H9 (cell line): ENCODE data around the gene CXXC5. TPM values are rescaled to one million over a fixed set of nuclear protein-coding genes. Genes with fewer than 3 reads are reported as not detected.
A peak's percentile ranks its signal among the peaks of the same experiment; 100 is the strongest.

Experiments
- DNase-seq: peaks from one replicate; pipeline ENCODE4 v3.0.0-alpha.2; 2017
- H2AFZ ChIP-seq: one replicate; pipeline ENCODE4 v1.6.1; 2013; ENCODE audit warnings: mild to moderate bottlenecking, low read length, control low read depth, moderate library complexity
- H2AK5ac ChIP-seq: 2 replicates; pipeline ENCODE4 v1.6.1; 2013; ENCODE audit warnings: low read length, control low read depth, mixed read lengths; ENCODE audit not compliant: insufficient read length
- H2BK120ac ChIP-seq: one replicate; pipeline ENCODE4 v1.6.1; 2013; ENCODE audit warnings: low read depth, mild to moderate bottlenecking, low read length, control low read depth, inconsistent platforms; ENCODE audit not compliant: poor library complexity, severe bottlenecking
- H2BK12ac ChIP-seq: 2 replicates; pipeline ENCODE4 v1.6.1; 2013; ENCODE audit warnings: low read length, control low read depth, mixed read lengths, low read depth; ENCODE audit not compliant: insufficient read length
- H2BK15ac ChIP-seq: 2 replicates; pipeline ENCODE4 v1.6.1; 2013; ENCODE audit warnings: low read depth, low read length, control low read depth
- H2BK20ac ChIP-seq: one replicate; pipeline ENCODE4 v1.6.1; 2013; ENCODE audit warnings: low read depth, mild to moderate bottlenecking, low read length, control low read depth, inconsistent platforms; ENCODE audit not compliant: poor library complexity, severe bottlenecking
- H2BK5ac ChIP-seq: 2 replicates; pipeline ENCODE4 v1.6.1; 2013; ENCODE audit warnings: low read length, control low read depth, mixed read lengths; ENCODE audit not compliant: insufficient read length
- H3K14ac ChIP-seq: 2 replicates; pipeline ENCODE4 v1.6.1; 2013; ENCODE audit warnings: low read length, control low read depth; ENCODE audit not compliant: insufficient read depth
- H3K18ac ChIP-seq: 2 replicates; pipeline ENCODE4 v1.6.1; 2013; ENCODE audit warnings: low read depth, mild to moderate bottlenecking, mixed read lengths, low read length, control low read depth; ENCODE audit not compliant: insufficient read length
- H3K23ac ChIP-seq: 2 replicates; pipeline ENCODE4 v1.6.1; 2013; ENCODE audit warnings: low read length, control low read depth, mixed read lengths, low read depth; ENCODE audit not compliant: insufficient read length
- H3K23me2 ChIP-seq: 2 replicates; pipeline ENCODE4 v1.6.1; 2013; ENCODE audit warnings: low read depth, mild to moderate bottlenecking, mixed read lengths, low read length, control low read depth; ENCODE audit not compliant: insufficient read length, poor library complexity, severe bottlenecking
- H3K27ac ChIP-seq: 2 replicates; pipeline ENCODE4 v1.5.1; 2013; ENCODE audit warnings: low read length, control low read depth, mixed read lengths, low read depth; ENCODE audit not compliant: insufficient read length
- H3K27me3 ChIP-seq: 2 replicates; pipeline ENCODE4 v1.6.1; 2013; ENCODE audit warnings: low read length, control low read depth, inconsistent platforms; ENCODE audit not compliant: insufficient read depth
- H3K4ac ChIP-seq: 2 replicates; pipeline ENCODE4 v1.6.1; 2013; ENCODE audit warnings: low read depth, mild to moderate bottlenecking, control low read depth, inconsistent platforms, low read length, moderate library complexity
- H3K4me1 ChIP-seq: 2 replicates; pipeline ENCODE4 v1.6.1; 2013; ENCODE audit warnings: low read length, control low read depth, inconsistent platforms; ENCODE audit not compliant: insufficient read depth
- H3K4me2 ChIP-seq: 2 replicates; pipeline ENCODE4 v1.6.1; 2013; ENCODE audit warnings: low read length, control low read depth, mixed read lengths; ENCODE audit not compliant: insufficient read length, insufficient read depth
- H3K56ac ChIP-seq: 2 replicates; pipeline ENCODE4 v1.6.1; 2013; ENCODE audit warnings: low read depth, mild to moderate bottlenecking, mixed read lengths, low read length, control low read depth; ENCODE audit not compliant: insufficient read length
- H3K79me1 ChIP-seq: 2 replicates; pipeline ENCODE4 v1.6.1; 2013; ENCODE audit warnings: low read depth, mild to moderate bottlenecking, moderate library complexity, low read length, control low read depth, inconsistent platforms; ENCODE audit not compliant: insufficient read depth, poor library complexity, severe bottlenecking
- H3K79me2 ChIP-seq: 2 replicates; pipeline ENCODE4 v1.6.1; 2013; ENCODE audit warnings: low read length, control low read depth, inconsistent platforms; ENCODE audit not compliant: insufficient read depth
- H3K9ac ChIP-seq: 2 replicates; pipeline ENCODE4 v1.6.1; 2013; ENCODE audit warnings: low read length, control low read depth, mixed read lengths; ENCODE audit not compliant: insufficient read length; ENCODE audit errors: extremely low read depth
- H3K9me3 ChIP-seq: one replicate; pipeline ENCODE4 v1.6.1; 2013; ENCODE audit warnings: low read depth, low read length, inconsistent platforms; ENCODE audit not compliant: control insufficient read depth
- H3T11ph ChIP-seq: one replicate; pipeline ENCODE4 v1.6.1; 2013; ENCODE audit warnings: mild to moderate bottlenecking, low read length, control low read depth, inconsistent platforms
- H4K20me1 ChIP-seq: one replicate; pipeline ENCODE4 v1.6.1; 2013; ENCODE audit not compliant: control insufficient read depth, insufficient read length, insufficient read depth
- H4K5ac ChIP-seq: 2 replicates; pipeline ENCODE4 v1.6.1; 2013; ENCODE audit warnings: low read depth, mild to moderate bottlenecking, mixed read lengths, low read length, control low read depth; ENCODE audit not compliant: insufficient read length
- H4K8ac ChIP-seq: replicated peaks from 2 replicates; pipeline ENCODE4 v1.6.1; 2013; ENCODE audit warnings: low read length, control low read depth, mixed read lengths, low read depth; ENCODE audit not compliant: insufficient read length
- H4K91ac ChIP-seq: 2 replicates; pipeline ENCODE4 v1.6.1; 2013; ENCODE audit warnings: low read depth, mild to moderate bottlenecking, moderate library complexity, mixed read lengths, low read length, control low read depth; ENCODE audit not compliant: insufficient read length
- H3K27ac Mint-ChIP-seq, 3 experiments: 2 replicates in 2 of 3; 3 replicates in 1 of 3; pipeline ENCODE4 v1.8.0; 2020 to 2021; ENCODE audit warnings: mixed read lengths in 3 of 3, mild to moderate bottlenecking in 1 of 3, moderate library complexity in 1 of 3
- H3K27me3 Mint-ChIP-seq: 2 replicates; pipeline ENCODE4 v1.8.0; 2021; ENCODE audit warnings: low read depth, mild to moderate bottlenecking, moderate library complexity, mixed read lengths
- H3K36me3 Mint-ChIP-seq, 3 experiments: 2 replicates in 2 of 3; 3 replicates in 1 of 3; pipeline ENCODE4 v1.8.0; 2020 to 2021; ENCODE audit warnings: low read depth in 3 of 3, mixed read lengths in 3 of 3; ENCODE audit not compliant: insufficient read depth in 1 of 3
- H3K4me1 Mint-ChIP-seq, 2 experiments: 2 replicates each; pipeline ENCODE4 v1.8.0; 2020; ENCODE audit warnings: mixed read lengths in 2 of 2
- H3K4me3 Mint-ChIP-seq, 2 experiments: 2 replicates in 1 of 2; 3 replicates in 1 of 2; pipeline ENCODE4 v1.8.0; 2020 to 2021; ENCODE audit warnings: mild to moderate bottlenecking in 2 of 2, mixed read lengths in 2 of 2, moderate library complexity in 1 of 2
- H3K9me3 Mint-ChIP-seq, 2 experiments: 2 replicates in 1 of 2; 3 replicates in 1 of 2; pipeline ENCODE4 v1.8.0; 2020; ENCODE audit warnings: mild to moderate bottlenecking in 2 of 2, mixed read lengths in 2 of 2, moderate library complexity in 1 of 2
- WGBS: extraction: QIAGEN DNeasy Blood & Tissue Kit; methylation state at CpG from one replicate; pipeline ENCODE4 v1.1.7; 2013; ENCODE audit warnings: missing lambda C conversion rate, low lambda C conversion rate, mixed read lengths; ENCODE audit not compliant: insufficient read length; ENCODE audit errors: extremely low coverage; 5-methylcytosine and 5-hydroxymethylcytosine counted together
- total RNA-seq: library from RNA; stranded (reverse); gene quantifications from 2 replicates; pipeline ENCODE4 v1.2.1, GENCODE V29; 2021
- TF ChIP-seq, protein P1 (sequence below): fragments of 200-600 bp; sonication (generic); conservative IDR thresholded peaks from 3 replicates; pipeline ENCODE4 v1.8.0; 2021; ENCODE audit warnings: antibody characterized with exemption, mild to moderate bottlenecking

The CXXC5 gene
- total RNA-seq, 1 experiment from 2014 or later: 105 TPM

GRCh38 chr5:139668924-139669661 lies 20.9 kb downstream of the CXXC5 start:
- H2BK12ac ChIP-seq: no peak overlapping the region
- peaks cover 36% of the 10 kb centered on the region; the same call in 1 of the 2 replicates for H3K79me2 ChIP-seq
- TF ChIP-seq, protein P1, sequence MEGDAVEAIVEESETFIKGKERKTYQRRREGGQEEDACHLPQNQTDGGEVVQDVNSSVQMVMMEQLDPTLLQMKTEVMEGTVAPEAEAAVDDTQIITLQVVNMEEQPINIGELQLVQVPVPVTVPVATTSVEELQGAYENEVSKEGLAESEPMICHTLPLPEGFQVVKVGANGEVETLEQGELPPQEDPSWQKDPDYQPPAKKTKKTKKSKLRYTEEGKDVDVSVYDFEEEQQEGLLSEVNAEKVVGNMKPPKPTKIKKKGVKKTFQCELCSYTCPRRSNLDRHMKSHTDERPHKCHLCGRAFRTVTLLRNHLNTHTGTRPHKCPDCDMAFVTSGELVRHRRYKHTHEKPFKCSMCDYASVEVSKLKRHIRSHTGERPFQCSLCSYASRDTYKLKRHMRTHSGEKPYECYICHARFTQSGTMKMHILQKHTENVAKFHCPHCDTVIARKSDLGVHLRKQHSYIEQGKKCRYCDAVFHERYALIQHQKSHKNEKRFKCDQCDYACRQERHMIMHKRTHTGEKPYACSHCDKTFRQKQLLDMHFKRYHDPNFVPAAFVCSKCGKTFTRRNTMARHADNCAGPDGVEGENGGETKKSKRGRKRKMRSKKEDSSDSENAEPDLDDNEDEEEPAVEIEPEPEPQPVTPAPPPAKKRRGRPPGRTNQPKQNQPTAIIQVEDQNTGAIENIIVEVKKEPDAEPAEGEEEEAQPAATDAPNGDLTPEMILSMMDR: no peak
- H3K23me2 ChIP-seq: no peaks in the 10 kb centered on the region
- no peak overlapping the region for H2AFZ ChIP-seq
- no peak overlapping the region for H2BK20ac ChIP-seq
- no peak overlapping the region for H4K5ac ChIP-seq
- no peak overlapping the region for H3T11ph ChIP-seq
- DNase-seq: no peak
- no peak overlapping the region for H3K4ac ChIP-seq
- Mint-ChIP-seq H3K27me3 (no peaks in the 10 kb centered on the region), H3K4me3 (peak overlapping the region in 1 of 2 experiments; percentile 21; a peak in 2 of 5 replicates), H3K9me3 (no peaks in the 10 kb centered on the region), H3K36me3 (peaks cover 0 to 12% (median 2%) of the 10 kb centered on the region in 3 experiments; a peak in 3 of 7 replicates), H3K4me1 (peaks cover 44 to 53% of the 10 kb centered on the region in 2 experiments), H3K27ac (peak overlapping the region in 2 of 3 experiments; percentile 1 to 13; a peak in 2 of 7 replicates)
- H3K4me2 ChIP-seq: no peak overlapping the region
- H3K14ac ChIP-seq: no peak overlapping the region
- no peak overlapping the region for H3K56ac ChIP-seq
- H4K8ac ChIP-seq: no peak overlapping the region
- no peak overlapping the region for H3K23ac ChIP-seq
- H2BK120ac ChIP-seq: no peak overlapping the region
- no peaks in the 10 kb centered on the region for H3K79me1 ChIP-seq
- no peaks in the 10 kb centered on the region for H4K20me1 ChIP-seq
- WGBS: no CpG with 5 or more reads among the region's 18 CpGs
- H3K4me1 ChIP-seq: peaks cover 15% of the 10 kb centered on the region; the same call in 1 of the 2 replicates
- H4K91ac ChIP-seq: no peak overlapping the region
- no peak overlapping the region for H3K18ac ChIP-seq
- H2BK5ac ChIP-seq: no peak overlapping the region
- H3K27ac ChIP-seq: no peak overlapping the region
- no peaks in the 10 kb centered on the region for H3K27me3 ChIP-seq
- H3K9ac ChIP-seq: no peak overlapping the region
- no peaks in the 10 kb centered on the region for H3K9me3 ChIP-seq
- H2AK5ac ChIP-seq: no peak overlapping the region
- H2BK15ac ChIP-seq: no peak overlapping the region
